ENCODE data around the gene KLHL25.

KLHL25 gene

DNA sequence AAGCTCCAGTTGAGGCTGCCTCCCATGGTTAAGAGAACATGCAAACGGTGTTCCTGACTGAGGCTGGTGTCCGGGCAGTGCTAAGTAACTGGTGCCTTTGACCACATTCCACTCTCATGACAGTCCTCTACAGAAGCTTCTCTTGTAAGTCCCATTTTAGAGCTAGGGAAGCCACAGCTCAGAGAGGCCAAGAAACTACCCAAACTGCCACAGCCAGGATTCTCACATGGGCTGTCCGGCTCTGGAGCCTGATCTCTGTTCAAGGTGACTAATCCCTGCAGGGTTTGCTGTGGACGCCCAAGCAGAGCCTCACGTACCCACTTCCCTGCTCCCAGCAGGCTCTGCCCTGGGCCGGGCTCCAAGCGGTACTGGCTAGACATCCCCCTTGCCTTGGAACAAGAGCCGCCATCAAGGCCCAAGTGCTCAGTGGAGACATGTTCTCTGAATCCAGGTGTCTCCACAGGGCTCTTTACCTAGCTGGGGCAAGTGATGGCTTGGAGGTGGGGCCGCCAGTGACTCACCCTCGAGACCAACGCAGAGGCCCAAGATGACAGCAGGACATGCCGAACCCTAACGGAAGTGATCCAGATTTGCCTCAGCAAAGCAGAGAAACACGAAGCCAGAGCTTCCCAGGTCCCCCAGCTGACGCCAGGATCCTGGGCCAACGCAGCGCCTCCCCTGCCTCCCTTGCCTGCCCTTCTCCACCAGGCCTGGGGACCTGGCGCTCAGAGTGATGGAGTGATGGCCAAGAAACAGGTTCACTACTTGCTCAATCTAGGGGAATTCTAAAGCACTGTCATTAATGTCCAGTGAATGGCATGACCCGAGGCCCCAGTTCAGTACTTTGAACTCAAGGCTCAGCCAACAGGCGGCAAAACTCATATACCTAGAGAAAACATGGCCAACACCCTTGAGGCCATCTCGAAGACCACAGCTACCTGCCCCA is 24.4 kb downstream of the KLHL25 start:
- Histone ChIP-seq H3K36me3 (ENCODE audit: control insufficient read depth, low read length) (no peaks in the 10 kb centered on the region), H3F3A (ENCODE audit: control insufficient read depth, insufficient read depth) (no peaks in the 10 kb centered on the region), H3K27ac (ENCODE audit: low read depth, low read length) (no peak overlapping the region), H3K4me3 (ENCODE audit: low read length) (no peak overlapping the region), H3K9me3 (ENCODE audit: control insufficient read depth, insufficient read depth, low read length) (no peaks in the 10 kb centered on the region), H3K79me2 (ENCODE audit: control insufficient read depth, low read length) (no peaks in the 10 kb centered on the region), H4K20me1 (ENCODE audit: control insufficient read depth, insufficient read depth, low read depth, low read length) (no peaks in the 10 kb centered on the region; the same call in 1 of the 2 replicates), H3K27me3 (ENCODE audit: control insufficient read depth, low read length) (no peaks in the 10 kb centered on the region), H3K4me1 (ENCODE audit: control insufficient read depth, low read length) (no peaks in the 10 kb centered on the region), H3K4me2 (ENCODE audit: low read length) (no peak overlapping the region), H3K9me2 (replicated peaks; ENCODE audit: control insufficient read depth, low read length) (no peaks in the 10 kb centered on the region)
- TF ChIP-seq, protein P1, sequence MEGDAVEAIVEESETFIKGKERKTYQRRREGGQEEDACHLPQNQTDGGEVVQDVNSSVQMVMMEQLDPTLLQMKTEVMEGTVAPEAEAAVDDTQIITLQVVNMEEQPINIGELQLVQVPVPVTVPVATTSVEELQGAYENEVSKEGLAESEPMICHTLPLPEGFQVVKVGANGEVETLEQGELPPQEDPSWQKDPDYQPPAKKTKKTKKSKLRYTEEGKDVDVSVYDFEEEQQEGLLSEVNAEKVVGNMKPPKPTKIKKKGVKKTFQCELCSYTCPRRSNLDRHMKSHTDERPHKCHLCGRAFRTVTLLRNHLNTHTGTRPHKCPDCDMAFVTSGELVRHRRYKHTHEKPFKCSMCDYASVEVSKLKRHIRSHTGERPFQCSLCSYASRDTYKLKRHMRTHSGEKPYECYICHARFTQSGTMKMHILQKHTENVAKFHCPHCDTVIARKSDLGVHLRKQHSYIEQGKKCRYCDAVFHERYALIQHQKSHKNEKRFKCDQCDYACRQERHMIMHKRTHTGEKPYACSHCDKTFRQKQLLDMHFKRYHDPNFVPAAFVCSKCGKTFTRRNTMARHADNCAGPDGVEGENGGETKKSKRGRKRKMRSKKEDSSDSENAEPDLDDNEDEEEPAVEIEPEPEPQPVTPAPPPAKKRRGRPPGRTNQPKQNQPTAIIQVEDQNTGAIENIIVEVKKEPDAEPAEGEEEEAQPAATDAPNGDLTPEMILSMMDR (IDR thresholded peaks at IDR 0.05; ENCODE audit: low read depth, low read length, poor library complexity, severe bottlenecking) = no peak
- TF ChIP-seq EZH2phosphoT487 (IDR thresholded peaks at IDR 0.05; ENCODE audit: borderline replicate concordance, low read length) = no peak

DNA sequence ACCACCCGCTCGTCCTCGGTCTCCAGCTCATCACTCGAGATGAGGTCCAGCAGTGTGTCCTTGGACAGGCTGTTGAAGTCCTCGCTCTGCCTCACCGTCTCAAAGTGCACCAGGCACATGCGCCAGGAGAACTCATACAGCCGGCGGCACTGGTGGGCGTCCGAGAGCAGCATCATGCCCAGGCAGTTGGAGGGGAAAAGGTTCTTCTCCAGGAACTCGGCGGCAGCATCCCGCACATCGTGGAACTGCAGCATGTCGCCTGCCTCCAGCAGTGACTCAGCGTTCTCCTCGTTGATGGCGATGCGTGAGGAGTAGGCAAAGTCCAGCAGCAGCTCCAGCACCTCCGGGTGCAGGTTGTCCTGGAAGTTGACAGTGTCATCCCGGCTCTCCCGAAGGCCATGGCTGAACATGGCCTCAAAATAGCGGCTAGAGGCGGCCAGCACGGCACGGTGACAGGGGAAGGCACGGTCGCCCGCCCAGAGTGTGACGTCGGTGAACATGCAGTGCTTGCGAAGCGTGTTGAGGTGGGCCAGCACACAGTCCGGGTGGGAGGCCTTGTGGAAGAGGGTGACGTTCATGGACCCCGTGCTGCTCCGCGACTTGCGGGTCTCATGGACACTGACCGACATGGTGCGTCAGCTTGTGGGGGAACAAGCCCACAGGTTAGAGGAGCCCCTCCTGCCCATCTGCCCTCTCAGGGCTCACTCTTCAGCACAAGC is 25.4 kb downstream of the KLHL25 start:
- no peaks in the 10 kb centered on the region for H3F3A ChIP-seq (ENCODE audit: control insufficient read depth, insufficient read depth)
- no peaks in the 10 kb centered on the region for H3K9me2 ChIP-seq (replicated peaks; ENCODE audit: control insufficient read depth, low read length)
- TF ChIP-seq EZH2phosphoT487 (IDR thresholded peaks at IDR 0.05; ENCODE audit: borderline replicate concordance, low read length) = no peak
- TF ChIP-seq, protein P1 (IDR thresholded peaks at IDR 0.05; ENCODE audit: low read depth, low read length, poor library complexity, severe bottlenecking) = no peak
- H3K36me3 ChIP-seq (ENCODE audit: control insufficient read depth, low read length) = no peaks in the 10 kb centered on the region
- H3K9me3 ChIP-seq (ENCODE audit: control insufficient read depth, insufficient read depth, low read length) = no peaks in the 10 kb centered on the region
- no peaks in the 10 kb centered on the region for H3K79me2 ChIP-seq (ENCODE audit: control insufficient read depth, low read length)
- H3K4me1 ChIP-seq (ENCODE audit: control insufficient read depth, low read length) = no peaks in the 10 kb centered on the region
- H4K20me1 ChIP-seq (ENCODE audit: control insufficient read depth, insufficient read depth, low read depth, low read length) = peaks cover 2% of the 10 kb centered on the region; the same call in 1 of the 2 replicates
- no peak overlapping the region for H3K27ac ChIP-seq (ENCODE audit: low read depth, low read length)
- H3K4me2 ChIP-seq (ENCODE audit: low read length) = no peak overlapping the region
- H3K27me3 ChIP-seq (ENCODE audit: control insufficient read depth, low read length) = no peaks in the 10 kb centered on the region
- no peak overlapping the region for H3K4me3 ChIP-seq (ENCODE audit: low read length)

DNA sequence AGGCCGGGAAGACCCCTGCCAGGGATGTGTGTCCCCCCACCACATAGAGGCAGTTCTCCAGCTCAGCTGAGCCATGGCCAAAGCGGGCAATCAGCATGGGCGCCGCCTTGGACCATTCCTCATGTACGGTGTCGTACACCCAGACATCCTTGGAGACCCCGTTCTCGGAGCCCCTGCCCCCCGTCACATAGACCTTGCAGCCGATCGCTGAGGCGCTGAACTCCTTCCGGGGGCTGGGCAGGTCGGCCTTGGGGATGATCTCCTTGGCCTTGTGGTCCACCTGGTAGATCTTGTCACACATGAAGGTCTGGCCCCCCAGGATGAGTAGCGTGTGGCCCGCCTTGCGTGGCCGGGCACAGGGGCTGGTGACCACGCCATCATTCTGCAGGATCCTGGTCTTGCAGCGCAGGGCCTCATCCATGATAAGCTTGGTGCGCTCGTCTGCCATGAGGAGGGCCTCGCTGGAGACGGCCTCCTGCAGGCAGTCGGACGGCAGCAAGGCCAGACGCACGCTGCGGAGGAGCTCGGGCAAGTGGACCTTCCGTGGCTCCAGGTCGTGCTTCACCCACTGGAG is 26.0 kb downstream of the KLHL25 start:
- H4K20me1 ChIP-seq (ENCODE audit: control insufficient read depth, insufficient read depth, low read depth, low read length) = peaks cover 2% of the 10 kb centered on the region; the same call in 1 of the 2 replicates
- H3K79me2 ChIP-seq (ENCODE audit: control insufficient read depth, low read length) = no peaks in the 10 kb centered on the region
- H3K4me2 ChIP-seq (ENCODE audit: low read length) = no peak overlapping the region
- no peak overlapping the region for H3K27ac ChIP-seq (ENCODE audit: low read depth, low read length)
- no peaks in the 10 kb centered on the region for H3K36me3 ChIP-seq (ENCODE audit: control insufficient read depth, low read length)
- H3F3A ChIP-seq (ENCODE audit: control insufficient read depth, insufficient read depth) = no peaks in the 10 kb centered on the region
- no peak overlapping the region for H3K4me3 ChIP-seq (ENCODE audit: low read length)
- no peaks in the 10 kb centered on the region for H3K9me2 ChIP-seq (replicated peaks; ENCODE audit: control insufficient read depth, low read length)
- no peaks in the 10 kb centered on the region for H3K4me1 ChIP-seq (ENCODE audit: control insufficient read depth, low read length)
- H3K9me3 ChIP-seq (ENCODE audit: control insufficient read depth, insufficient read depth, low read length) = no peaks in the 10 kb centered on the region
- no peak for TF ChIP-seq EZH2phosphoT487 (IDR thresholded peaks at IDR 0.05; ENCODE audit: borderline replicate concordance, low read length)
- TF ChIP-seq, protein P1 (IDR thresholded peaks at IDR 0.05; ENCODE audit: low read depth, low read length, poor library complexity, severe bottlenecking) = no peak
- no peaks in the 10 kb centered on the region for H3K27me3 ChIP-seq (ENCODE audit: control insufficient read depth, low read length)

Data from DOHH2 (cell line).